ENCODE measurements around the gene CCDC144A. TPM values are rescaled to one million over a fixed set of nuclear protein-coding genes. Genes with fewer than 3 reads are reported as not detected.

CCDC144A gene
- total RNA-seq, 1 experiment from 2014 or later: 0.20 TPM

- no peak for ATAC-seq
Measured at GRCh38 chr17:16818340-16818739, 128.3 kb downstream of the CCDC144A start.

More at GRCh38 chr17:16818340-16818739, 128.3 kb downstream of the CCDC144A start:
- Histone ChIP-seq H3K9me3 (ENCODE audit: control insufficient read depth in 1 of 2, insufficient read depth in 1 of 2, low read depth in 1 of 2, low read length in 2 of 2) (no peaks in the 10 kb centered on the region), H3K36me3 (ENCODE audit: control insufficient read depth in 1 of 2, insufficient read depth in 2 of 2, low read length in 2 of 2) (no peaks in the 10 kb centered on the region), H3K27ac (ENCODE audit: low read depth, low read length) (no peak overlapping the region), H3K4me3 (replicated peaks in 1 of 2; ENCODE audit: low read depth in 1 of 2, low read length in 2 of 2) (no peak overlapping the region), H3K4me2 (ENCODE audit: low read length) (no peak overlapping the region), H3K79me2 (ENCODE audit: insufficient read depth, low read length) (no peaks in the 10 kb centered on the region), H3K9me2 (ENCODE audit: insufficient read depth) (no peaks in the 10 kb centered on the region), H3K9ac (ENCODE audit: low read length) (no peak overlapping the region), H4K20me1 (ENCODE audit: insufficient read depth) (no peaks in the 10 kb centered on the region), H2AFZ (ENCODE audit: low read depth, low read length, poor library complexity, severe bottlenecking) (no peak overlapping the region), H3K4me1 (ENCODE audit: control insufficient read depth in 1 of 2, insufficient read depth in 2 of 2, low read length in 2 of 2) (peaks cover 0 to 24% of the 10 kb centered on the region in 2 experiments; a peak in 2 of 4 replicates), H3K27me3 (ENCODE audit: insufficient read depth, low read length) (no peaks in the 10 kb centered on the region)
- ChIA-PET POLR2A (no interaction called here), CTCF (no interaction called here), RAD21 (ENCODE audit: low non-redundant PET in 1 of 2, low total read pairs in 2 of 2, uncharacterized antibody in 2 of 2, unreplicated experiment in 2 of 2) (no interaction called here)
- TF ChIP-seq ATF3 (IDR thresholded peaks at IDR 0.05): no peak
- TF ChIP-seq RAD21 (IDR thresholded peaks at IDR 0.05; ENCODE audit: low read depth): no peak
- TF ChIP-seq REST (IDR thresholded peaks at IDR 0.05; ENCODE audit: low read depth): no peak
- no peak for TF ChIP-seq JUND (IDR thresholded peaks at IDR 0.05)
- TF ChIP-seq CBX3 (IDR thresholded peaks at IDR 0.05; ENCODE audit: low read depth): no peak
- no peak for TF ChIP-seq EZH2 (IDR thresholded peaks at IDR 0.05)
- no peak for TF ChIP-seq EGR1 (IDR thresholded peaks at IDR 0.05; ENCODE audit: low read depth)
- no peak for TF ChIP-seq CEBPB (IDR thresholded peaks at IDR 0.05; ENCODE audit: low read depth)
- no peak for TF ChIP-seq YY1 (IDR thresholded peaks at IDR 0.05; ENCODE audit: extremely low read depth, insufficient replicate concordance, low read depth, low read length)
- no peak for TF ChIP-seq SIN3A (IDR thresholded peaks at IDR 0.05; ENCODE audit: low read depth)
- no peak for TF ChIP-seq SRF (IDR thresholded peaks at IDR 0.05; ENCODE audit: low read depth)
- TF ChIP-seq POLR2A (IDR thresholded peaks at IDR 0.05; ENCODE audit: borderline replicate concordance, extremely low read depth, insufficient read depth, insufficient read length): no peak
- TF ChIP-seq MAX (IDR thresholded peaks at IDR 0.05): no peak
- TF ChIP-seq ZNF274 (IDR thresholded peaks at IDR 0.05; ENCODE audit: low read depth, low read length): no peak
- TF ChIP-seq ZFX (IDR thresholded peaks at IDR 0.05): no peak
- no peak for TF ChIP-seq FOSL1 (IDR thresholded peaks at IDR 0.05; ENCODE audit: low read depth)
- no peak for TF ChIP-seq TCF7L2 (IDR thresholded peaks at IDR 0.05; ENCODE audit: borderline replicate concordance, extremely low read depth, insufficient read depth, insufficient read length)
- TF ChIP-seq POLR2AphosphoS5 (IDR thresholded peaks at IDR 0.05; ENCODE audit: low read depth, low read length): no peak
- DNase-seq (ENCODE audit: low read depth, low spot score): no peak
- no TSS peak for BruUV-seq (replicated peaks)
- intact Hi-C loops (cut with micrococcal nuclease): no loop called here

All from HCT116 (cell line).